DMS53 treated with DMSO at 0.1 percent for 48 hours (cell line): ENCODE data around the gene NCKAP5.

Source experiments
- DNase-seq: peaks from one replicate; lab custom pipeline; 2025; ENCODE audit not compliant: unreplicated experiment; lab: John Stamatoyannopoulos, UW

NCKAP5 gene

DNA sequence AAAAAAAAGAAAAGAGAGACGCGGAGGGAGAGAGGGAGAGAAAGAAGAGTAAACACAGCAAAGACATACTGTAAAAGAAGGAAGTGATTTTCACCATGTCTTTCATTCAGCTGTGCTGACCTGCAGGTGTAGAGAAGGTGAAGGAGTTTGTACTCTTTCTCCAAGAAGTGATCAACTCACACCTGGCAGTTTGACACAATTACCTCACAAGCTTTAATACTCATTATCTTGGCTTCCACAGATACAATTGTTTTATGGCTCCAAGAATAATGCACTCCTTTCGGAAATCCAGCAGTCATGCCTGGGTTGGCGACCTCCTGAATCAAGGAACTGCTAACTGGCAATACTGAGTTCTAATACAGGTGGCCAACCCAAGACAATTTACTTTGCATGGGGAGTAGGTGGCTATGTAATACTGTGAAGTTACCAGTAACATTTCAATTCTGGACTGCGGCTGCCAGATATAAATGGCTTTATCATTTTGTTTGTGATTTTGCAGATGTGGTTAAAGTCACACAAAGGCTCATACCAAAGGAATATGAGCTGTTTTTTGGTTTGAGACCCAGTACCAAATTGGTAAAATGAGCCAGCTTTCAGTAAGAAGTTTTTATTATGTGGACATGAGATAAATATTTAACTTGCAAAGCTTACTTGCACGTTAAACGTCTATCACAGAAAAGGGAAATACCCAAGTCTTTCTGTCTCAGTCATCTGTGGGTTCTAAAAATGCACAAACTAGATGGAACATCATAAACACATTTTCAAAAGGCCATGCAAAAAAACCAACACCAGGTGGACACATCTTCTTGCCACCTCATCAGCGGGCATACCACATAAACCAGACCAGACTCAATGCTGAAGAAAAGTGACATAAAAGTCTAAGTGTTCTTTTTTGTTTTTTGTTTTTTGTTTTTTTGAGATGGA lies 69.3 kb downstream of the NCKAP5 start:
- no peak for DNase-seq

DNA sequence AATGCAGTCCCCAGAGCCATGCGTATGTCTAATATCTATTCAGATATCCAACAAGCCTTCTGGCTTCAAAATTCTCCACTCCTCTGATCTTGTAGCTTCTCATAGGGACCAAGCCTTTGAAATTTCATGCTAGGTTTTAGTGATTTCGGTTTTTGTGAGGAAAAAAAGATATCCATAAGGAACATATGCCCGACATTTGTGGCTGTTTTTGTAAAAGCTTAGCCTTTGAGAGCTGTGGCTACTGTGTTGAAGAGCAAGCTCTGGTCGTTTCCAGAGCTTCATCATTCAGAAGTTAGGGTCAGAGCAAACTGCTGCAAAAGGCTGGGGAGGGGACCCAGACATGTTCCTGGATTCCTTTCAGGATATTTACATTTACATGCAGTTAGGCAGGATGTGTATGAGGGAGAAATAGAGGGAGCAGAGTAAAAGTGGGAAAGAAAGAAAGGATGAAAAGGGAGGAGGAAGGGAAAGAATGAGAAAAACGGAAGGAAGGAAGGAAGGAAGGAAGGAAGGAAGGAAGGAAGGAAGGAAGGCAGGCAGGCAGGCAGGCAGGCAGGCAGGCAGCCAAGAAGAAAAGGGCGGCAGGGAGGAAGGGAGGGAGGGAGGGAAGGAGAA lies 70.2 kb downstream of the NCKAP5 start:
- no peak for DNase-seq

DNA sequence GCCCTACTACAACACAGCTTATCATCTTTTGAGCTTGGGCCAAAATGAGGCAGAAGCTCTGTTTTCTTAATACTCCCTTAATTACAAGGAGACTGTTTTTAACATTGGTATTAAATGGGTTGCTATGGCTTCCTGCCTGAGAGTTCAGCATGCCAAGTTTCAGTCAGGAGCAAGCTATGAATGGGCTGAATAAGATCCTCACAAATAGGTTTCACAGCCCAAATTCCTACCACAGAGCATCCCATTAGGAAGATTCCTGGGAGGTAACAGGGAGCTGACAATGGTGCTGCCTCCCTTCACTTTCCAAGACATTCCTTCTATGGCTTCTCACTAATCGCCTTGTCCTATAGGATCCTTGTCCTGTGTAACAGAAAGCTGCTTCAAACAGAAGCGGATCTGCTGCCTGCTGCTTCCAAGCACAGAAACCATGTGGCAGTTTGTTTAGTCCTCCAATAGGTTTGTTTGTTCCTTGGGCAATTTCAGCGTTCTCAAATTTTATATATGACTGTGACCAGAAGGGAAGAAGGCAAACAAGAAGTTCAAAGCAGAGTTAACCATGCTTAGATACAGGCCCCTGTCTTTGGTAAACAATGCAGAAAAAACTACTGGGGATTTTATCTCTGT lies 70.9 kb downstream of the NCKAP5 start:
- DNase-seq: no peak

DNA sequence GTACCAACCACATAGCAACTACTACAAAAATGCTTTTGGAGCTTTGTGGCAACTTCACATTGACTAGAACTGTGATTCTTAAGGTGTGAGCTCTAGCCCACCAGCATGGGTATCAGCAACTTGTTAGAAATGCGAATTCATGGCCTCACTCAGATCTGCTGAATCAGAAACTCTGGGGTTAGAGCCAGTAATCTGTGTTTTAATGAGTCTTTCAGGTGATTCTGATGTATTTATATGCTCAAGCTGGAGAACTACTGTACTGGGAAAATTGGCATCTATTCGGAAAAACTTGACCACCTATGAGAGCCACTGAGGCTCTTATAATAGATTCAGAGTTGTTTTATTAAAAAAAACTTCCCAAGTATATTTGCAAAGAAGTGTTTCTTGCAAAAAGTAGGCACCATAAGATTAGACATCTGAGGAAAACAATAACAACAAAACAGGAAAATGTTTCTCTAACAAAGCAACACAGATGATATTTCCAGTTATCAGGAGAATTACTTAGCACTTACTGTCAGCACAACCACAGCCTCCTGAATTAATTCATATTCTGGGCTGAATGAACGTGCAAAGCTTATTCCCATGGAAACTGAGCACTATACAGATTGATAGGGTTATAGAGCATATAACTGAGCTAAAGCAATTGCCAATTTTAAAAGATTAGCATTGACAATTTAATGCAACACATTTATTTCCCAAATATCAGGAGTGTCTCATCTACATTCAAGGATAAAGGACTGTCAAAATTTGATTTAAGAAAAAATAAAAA lies 71.6 kb downstream of the NCKAP5 start:
- no peak for DNase-seq

DNA sequence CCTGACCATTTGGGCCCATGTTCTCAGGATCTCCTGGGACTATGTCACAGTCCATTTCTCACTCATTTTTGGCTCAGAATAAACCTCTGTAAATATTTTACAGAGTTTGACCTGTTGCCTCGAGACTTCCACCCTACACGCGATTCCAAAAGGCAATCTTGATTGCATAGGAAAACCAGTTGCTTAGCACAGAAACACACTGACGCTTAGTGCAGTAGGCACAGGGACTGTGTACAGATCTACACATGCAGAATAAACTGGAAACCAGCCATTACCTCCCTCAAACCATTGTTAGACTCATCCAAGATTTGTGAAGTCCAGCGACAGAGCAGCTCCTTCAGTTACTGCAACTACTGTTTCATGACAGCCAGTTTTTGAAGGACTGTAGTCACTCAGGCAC lies 73.0 kb downstream of the NCKAP5 start:
- no peak for DNase-seq

DNA sequence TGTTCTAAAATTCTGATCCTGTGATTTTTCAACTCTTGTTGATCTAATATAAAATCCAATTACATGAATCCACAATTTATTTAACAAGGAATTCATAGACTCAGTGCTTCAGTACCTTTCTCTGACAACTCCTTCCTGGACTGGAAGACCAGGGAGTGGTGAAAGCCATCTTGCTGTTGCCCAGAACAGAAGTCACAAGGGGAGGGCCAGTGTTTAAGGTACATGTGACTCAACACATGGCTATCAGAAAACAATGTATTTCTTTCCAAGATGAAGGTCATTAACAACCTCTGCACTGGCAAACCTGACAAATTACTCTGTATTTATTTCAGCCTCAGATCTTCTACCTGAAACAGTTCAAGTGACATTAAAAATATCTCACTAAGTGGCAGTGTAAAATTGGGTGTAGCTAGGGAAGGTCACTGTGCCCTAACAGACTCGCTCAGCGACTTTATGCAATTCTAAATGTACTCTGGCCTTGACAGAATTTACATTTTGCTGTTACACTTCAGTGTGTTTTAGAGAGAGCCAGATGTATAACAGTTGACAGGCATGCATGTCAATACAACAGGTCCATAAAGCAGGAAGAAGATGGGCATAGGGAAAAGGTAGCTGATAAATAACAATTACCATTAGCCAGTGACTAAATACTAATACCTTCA lies 75.4 kb downstream of the NCKAP5 start:
- DNase-seq: no peak

DNA sequence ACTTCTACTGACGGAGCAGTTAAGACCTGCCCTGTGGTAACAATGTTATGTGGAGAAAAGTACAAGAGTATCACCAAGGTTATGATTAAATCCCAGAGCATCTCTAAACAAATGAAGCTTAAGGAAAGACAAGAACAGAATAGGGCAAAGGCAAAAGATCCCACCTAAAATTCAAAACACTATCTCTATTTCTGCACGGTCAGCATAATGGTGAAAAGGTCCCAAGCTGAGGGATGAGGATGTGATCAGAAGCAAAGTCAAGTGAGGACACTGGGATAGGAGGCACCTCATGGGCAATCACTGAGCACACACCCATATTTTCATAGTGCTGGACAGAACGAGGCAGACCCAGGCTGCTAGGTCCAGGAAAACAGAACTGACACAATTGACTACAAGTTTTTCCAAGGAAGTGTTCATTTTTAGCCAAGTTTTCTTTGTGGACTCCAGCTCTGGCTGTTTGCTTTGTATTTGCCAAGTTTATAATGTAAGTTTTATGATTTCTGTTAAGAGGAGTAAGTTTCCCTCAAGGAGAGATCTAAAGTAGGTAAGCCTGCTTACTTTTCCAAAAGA lies 77.8 kb downstream of the NCKAP5 start:
- no peak for DNase-seq

DNA sequence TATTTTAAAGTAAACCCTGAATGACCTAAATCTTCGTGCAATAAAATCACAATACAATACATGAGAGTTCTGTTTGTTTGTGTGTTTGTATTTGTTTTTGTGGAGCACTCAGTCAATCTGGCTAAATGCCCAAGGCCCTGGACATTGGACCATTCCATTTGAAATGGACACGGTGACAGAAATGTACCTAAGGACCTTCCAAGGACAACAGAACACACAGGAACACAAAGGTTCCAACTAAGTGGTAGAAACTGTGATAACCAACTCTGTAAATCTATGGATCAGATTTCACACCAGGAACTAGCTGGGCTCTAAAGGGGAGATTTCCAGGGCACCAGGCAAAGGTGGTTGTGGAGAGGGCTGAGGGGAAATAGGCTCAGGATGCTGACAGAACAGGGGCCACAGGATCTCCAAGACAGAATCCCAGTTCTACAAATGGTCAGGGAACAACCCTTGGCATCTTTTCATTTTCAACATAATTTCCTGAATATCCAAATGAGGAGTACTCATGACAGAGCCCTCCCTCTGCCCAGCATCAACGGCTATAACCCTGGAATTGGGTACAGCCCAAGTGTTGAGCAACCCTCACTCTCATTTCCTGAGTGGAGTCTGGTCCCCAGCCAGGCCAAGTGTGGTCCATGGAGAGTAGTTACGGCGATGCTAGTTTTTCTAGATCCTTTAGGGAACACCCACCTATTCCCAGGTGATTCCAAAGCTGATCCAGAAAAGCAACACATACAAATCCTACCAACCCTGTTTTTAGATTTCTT lies 78.4 kb downstream of the NCKAP5 start:
- DNase-seq: no peak

DNA sequence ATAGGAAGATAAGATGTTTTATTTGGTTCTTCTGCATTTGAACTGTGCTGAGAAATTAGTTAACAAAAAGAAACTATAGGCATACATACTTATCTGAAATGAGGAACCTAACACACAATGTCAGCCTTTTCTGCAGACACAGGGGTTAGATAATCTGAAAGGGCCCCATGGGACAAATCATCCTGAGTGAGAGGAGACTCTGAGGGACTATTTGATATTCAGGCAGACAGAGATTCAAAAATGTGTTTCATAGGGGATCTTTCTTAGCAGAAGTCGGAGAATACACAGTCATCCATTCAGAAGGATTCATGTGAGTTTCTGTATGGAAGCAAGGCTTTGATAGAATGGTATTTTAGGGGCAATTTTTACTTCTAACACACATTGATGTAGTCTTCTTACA lies 79.1 kb downstream of the NCKAP5 start:
- DNase-seq: no peak

DNA sequence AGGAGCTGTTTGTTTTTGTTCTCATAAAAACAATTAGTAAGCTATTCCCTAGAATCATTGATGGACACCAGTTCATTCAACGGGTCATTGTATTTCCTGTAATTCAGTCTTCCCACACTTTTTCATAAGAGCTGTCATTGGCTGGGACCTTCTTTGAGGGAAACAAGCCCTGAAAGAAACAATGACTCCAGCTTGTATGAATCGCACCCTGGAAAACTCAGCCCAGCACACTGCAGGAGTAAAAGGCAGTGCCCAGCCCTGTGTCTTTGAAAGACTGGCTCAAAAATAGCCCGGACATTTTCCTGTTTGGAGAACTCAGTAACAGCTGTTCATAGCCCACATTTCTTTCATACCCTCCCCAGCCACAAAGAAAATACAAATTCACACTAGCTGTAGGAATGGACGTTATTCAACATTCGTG lies 81.5 kb downstream of the NCKAP5 start:
- DNase-seq: no peak

DNA sequence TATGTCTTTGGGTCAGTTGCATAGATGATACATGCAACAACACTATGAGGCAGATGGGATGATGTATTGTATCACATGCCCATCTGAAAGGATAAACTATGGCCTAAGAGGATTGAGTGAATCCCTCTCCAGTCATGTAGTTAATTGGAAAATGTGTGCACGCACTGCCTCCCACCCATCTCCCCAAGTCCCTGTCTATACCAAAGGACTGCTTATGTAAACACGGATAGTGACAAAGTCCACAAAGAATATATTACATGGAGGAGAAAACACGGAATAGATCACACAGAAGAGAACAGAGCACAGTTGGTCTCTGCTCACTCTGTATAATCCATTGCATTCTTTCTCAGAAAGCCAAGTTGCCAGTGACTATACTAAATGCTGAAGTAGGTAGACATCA lies 82.4 kb downstream of the NCKAP5 start:
- no peak for DNase-seq

DNA sequence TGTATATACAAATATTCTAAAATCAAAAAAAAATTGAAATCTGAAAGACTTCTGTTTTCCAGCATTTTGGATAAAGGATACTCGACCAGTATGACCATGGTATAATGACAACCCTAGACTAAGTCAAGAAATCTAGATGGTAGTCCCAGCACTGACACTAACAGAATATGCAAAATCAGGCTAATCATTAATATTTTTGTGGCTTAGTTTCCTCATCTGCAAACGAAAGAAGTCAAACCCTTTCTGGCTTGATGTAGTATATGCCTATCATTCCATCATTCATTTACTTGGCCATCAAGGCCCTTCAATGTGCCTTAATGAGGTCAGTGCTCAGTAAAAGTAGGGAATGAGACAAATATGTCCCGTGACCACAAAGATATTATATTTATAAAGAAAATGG lies 83.5 kb downstream of the NCKAP5 start:
- DNase-seq: no peak

DNA sequence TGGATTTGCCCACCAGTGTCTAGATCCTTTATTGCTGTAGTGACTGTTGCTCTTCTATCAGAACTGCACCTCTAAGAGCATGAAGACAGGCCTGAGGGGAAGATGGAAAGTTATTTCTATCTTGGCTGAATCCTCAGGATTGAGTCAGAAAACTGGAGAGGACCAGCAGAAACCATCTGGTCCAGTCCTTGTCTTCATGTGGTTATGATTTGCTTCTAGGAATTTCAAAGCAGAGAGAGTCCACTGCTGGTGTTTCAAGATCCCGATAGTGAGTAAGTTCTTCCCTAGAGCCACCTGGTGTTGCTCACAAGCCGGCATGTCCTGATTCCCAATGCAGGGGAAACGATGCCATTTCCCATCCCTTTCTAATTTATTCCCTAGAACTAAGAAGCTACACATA lies 84.2 kb downstream of the NCKAP5 start:
- no peak for DNase-seq

DNA sequence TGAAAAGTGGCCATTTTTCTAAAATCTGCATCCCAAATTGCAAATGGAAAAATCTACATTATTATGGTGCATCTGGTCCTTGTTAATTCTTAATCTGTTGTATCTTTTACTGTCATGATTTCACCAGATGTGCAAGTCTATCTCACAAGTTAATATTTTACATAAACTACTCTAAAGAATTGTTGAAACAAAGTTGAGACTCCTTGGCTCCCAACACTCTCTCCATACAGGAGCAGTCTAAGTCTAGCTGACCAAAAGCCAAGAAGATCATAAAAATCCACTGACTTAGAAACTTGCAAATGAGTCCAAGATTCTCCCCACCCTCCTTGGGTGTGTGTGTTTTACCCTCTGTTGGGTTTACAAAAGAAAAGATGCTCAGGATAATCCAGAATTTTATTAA lies 85.1 kb downstream of the NCKAP5 start:
- no peak for DNase-seq

DNA sequence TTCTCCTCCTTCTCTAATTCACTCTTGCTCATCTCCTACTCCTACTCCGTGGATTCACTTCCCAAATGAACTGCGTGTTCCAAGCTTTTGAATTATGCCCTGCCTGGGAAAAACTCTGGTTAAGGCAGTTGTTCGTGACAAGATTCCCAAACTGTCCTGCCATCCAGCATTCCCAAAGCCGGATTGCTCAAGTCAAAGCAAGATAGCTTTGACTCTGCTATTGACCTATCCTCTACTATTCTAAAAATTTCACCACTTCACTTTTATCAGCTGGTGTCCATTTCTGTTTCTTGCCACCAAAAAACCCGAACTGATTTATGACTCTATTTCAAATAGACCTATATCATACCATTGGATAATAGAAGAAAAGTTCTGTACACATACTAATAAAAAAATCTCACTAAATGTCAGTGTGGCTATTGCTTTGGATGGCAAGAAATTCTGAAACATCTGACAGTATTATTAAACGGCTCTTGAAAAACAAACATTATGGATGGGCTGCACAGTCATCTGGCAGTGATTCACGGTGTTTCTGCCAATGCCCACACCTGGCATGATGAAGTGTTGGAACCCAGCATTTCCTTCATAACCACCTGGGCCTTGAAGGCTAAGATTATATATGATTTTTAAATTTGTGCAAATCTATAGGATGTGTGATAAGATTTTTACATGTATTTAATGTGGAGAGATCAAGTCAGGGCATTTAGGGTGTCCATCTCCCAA lies 87.4 kb downstream of the NCKAP5 start:
- DNase-seq: no peak

DNA sequence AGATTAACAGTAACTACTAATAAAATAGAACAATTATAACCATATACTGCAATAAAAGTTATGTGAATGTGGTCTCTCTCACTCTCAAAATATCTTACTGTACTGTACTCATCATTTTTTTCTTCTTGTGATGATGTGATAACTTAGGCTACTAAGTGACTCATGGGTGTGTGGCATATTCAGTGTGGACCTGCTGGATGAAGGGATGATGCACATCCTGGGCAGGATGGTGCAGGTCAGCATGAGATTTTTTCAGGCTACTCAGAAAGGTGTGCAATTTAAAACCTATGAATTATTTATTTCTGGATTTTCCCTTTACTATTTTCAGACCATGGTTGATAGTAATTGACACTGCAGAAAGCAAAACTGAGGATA lies 90.7 kb downstream of the NCKAP5 start:
- no peak for DNase-seq

DNA sequence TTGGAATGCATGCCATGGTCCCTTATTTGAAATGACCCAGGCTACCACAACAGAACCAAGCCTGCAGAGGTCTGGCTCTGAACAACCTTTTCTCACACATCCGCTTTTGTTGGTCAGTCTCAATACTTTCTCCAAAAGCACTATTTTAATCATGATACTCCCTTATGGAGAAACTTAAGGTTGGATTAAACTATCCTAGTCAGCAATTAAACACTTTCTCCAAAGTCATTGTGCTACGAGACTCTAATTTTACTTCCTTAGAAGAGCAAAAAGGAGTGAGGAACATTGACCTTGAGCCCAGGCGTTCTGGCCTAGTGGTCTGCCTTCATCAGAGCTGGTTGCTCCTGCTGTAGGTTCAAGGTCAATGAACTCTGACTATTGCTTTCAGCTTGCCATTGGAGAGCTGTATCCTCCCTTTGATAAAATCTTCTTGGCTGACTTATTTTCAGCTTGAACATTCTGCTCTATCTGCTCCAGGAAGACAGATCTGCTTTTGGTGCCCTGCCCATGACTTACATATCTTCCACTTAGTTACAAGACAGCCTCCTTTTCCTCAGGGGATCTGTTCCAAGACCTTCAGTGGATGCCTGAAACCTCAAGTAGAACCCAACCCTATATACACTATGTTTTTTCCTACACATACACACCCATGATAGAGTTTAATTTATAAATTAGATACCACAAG lies 91.2 kb downstream of the NCKAP5 start:
- DNase-seq: no peak

DNA sequence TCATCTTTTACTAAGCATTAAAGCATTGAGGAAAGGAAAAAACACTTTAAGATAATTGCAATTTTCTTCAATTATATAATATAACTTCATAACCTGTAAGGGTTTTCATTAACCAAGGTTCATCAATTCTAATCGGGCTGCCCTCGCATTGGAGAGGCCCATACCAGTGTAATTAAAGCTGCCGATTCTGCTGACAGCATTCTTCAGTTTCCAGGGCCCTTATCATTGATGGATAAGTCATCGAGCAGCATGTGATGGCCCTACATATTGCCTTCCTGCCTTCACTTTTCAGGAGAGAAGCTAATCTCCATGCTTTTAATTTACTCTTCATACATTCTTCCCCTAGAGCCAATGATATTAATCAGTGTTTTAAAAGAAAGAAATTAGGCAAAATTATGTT lies 92.0 kb downstream of the NCKAP5 start:
- DNase-seq: no peak

DNA sequence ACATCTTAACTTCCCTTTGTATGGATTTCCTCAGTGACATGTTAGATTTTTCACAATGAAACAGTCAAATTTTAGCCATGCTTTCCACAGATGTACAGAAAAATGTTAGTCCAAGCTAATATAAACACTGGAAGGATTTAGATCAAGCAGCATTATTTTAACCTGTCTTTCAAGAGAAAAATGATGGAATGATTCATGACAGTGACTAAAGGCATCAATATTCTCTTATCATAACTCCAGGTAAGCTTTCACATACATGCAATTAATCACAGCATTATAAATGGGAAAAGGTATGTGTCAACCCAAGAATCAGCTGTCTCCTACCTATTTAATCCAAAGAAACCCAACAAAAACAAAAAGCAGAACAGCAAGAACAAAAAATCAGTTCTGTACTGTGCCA lies 92.7 kb downstream of the NCKAP5 start:
- DNase-seq: no peak
